GM12878 (cell line): Measurements from ENCODE around the gene TRAPPC6A. TPM values are rescaled to one million over a fixed set of nuclear protein-coding genes. Genes with fewer than 3 reads are reported as not detected.

ENCODE experiments used
- BACH1 ChIP-seq: fragments of 450-650 bp; IDR thresholded peaks from 2 replicates; pipeline ENCODE4 v1.6.1; 2017; ENCODE audit warnings: mild to moderate bottlenecking, borderline replicate concordance
- BRCA1 ChIP-seq: IDR thresholded peaks from 2 replicates; pipeline ENCODE4 v1.6.1; 2011; ENCODE audit warnings: low read depth, low read length, improper control_type of control experiment
- CBX3 ChIP-seq: fragments of 200-600 bp; sonication (generic); IDR thresholded peaks from 2 replicates; pipeline ENCODE4 v1.6.1; 2016; ENCODE audit warnings: low read depth, borderline replicate concordance
- GATAD2B ChIP-seq: fragments of 450-650 bp; conservative IDR thresholded peaks from 2 replicates; pipeline ENCODE4 v1.6.1; 2017; ENCODE audit warnings: low read depth, mild to moderate bottlenecking, moderate library complexity
- JUND ChIP-seq: IDR thresholded peaks from 2 replicates; pipeline ENCODE4 v1.6.1; 2012; ENCODE audit warnings: low read depth, mild to moderate bottlenecking, low read length, improper control_type of control experiment, moderate library complexity
- KLF5 ChIP-seq: fragments of 450-650 bp; IDR thresholded peaks from 2 replicates; pipeline ENCODE4 v1.6.1; 2014; ENCODE audit warnings: mild to moderate bottlenecking; ENCODE audit not compliant: partially characterized antibody
- RB1 ChIP-seq: fragments of 450-650 bp; formaldehyde crosslinking; IDR thresholded peaks from 2 replicates; pipeline ENCODE4 v1.6.1; 2017; ENCODE audit warnings: mild to moderate bottlenecking, borderline replicate concordance
- ZBED1 ChIP-seq: IDR thresholded peaks from 2 replicates; pipeline ENCODE4 v1.6.1; 2016; ENCODE audit warnings: borderline replicate concordance
- ZNF217 ChIP-seq: fragments of 450-650 bp; IDR thresholded peaks from 2 replicates; pipeline ENCODE4 v1.6.1; 2017; ENCODE audit warnings: antibody characterized with exemption, mild to moderate bottlenecking
- polyA plus RNA-seq, 11 experiments: library from polyadenylated mRNA; depleted of rRNA in 4 of 11; unstranded in 6 of 11; stranded (reverse) in 5 of 11; fragments of >200 nt; fragmentation: Nextera tagmentation in 4 of 11; fragmentation: Illumina TruSeq in 1 of 11; extraction: Ambion mirVana in 4 of 11; extraction: Trizol in 1 of 11; gene quantifications; 1 replicate in 1 of 11; 2 replicates in 10 of 11; pipeline versions ENCODE4 v1.2.1 to v1.2.3, GENCODE V29; 2011 to 2016; ENCODE audit warnings: inconsistent platforms in 2 of 11, missing spikeins in 2 of 11, low read depth in 1 of 11
- total RNA-seq, 4 experiments: library from RNA; depleted of rRNA in 3 of 4; stranded (reverse); fragments of >200 nt in 3 of 4; fragmentation: Illumina TruSeq in 1 of 4; extraction: Trizol in 1 of 4; gene quantifications; 2 replicates each; pipeline versions ENCODE4 v1.2.1 to v1.2.3, GENCODE V29; 2013 to 2021
- TF ChIP-seq, protein P1 (sequence below): fragments of 450-650 bp; IDR thresholded peaks from 2 replicates; pipeline ENCODE4 v1.6.1; 2016; ENCODE audit warnings: mild to moderate bottlenecking
- TF ChIP-seq, protein P2 (sequence below): fragments of 450-650 bp; IDR thresholded peaks from 2 replicates; pipeline ENCODE4 v1.6.1; 2016; ENCODE audit warnings: mild to moderate bottlenecking
- TF ChIP-seq, protein P3 (sequence below): IDR thresholded peaks from 2 replicates; pipeline ENCODE4 v1.6.1; 2011; ENCODE audit warnings: borderline replicate concordance, low read depth, mild to moderate bottlenecking, moderate library complexity, low read length; ENCODE audit not compliant: insufficient read depth, poor library complexity, severe bottlenecking
- TF ChIP-seq, protein P4 (sequence below): fragments of 450-650 bp; IDR thresholded peaks from 2 replicates; pipeline ENCODE4 v1.6.1; 2018; ENCODE audit warnings: borderline replicate concordance, mild to moderate bottlenecking; ENCODE audit not compliant: partially characterized antibody
- TF ChIP-seq, protein P5 (sequence below): IDR thresholded peaks from 2 replicates; pipeline ENCODE4 v1.6.1; 2012; ENCODE audit warnings: mild to moderate bottlenecking, low read depth, low read length
- TF ChIP-seq, protein P6 (sequence below): fragments of 450-650 bp; IDR thresholded peaks from 2 replicates; pipeline ENCODE4 v1.6.1; 2017; ENCODE audit warnings: low read depth, mild to moderate bottlenecking, moderate library complexity
- TF ChIP-seq, protein P7 (sequence below): IDR thresholded peaks from 2 replicates; pipeline ENCODE4 v1.6.1; 2011; ENCODE audit warnings: mild to moderate bottlenecking, low read depth, low read length, moderate library complexity; ENCODE audit not compliant: insufficient replicate concordance

Gene TRAPPC6A
- total and polyA plus RNA-seq, 10 of the 15 experiments (the other 5 are each of a cell fraction or from before 2014, with no cell fraction given) = 1.8 to 83.9 (median 35.8) TPM

DNA sequence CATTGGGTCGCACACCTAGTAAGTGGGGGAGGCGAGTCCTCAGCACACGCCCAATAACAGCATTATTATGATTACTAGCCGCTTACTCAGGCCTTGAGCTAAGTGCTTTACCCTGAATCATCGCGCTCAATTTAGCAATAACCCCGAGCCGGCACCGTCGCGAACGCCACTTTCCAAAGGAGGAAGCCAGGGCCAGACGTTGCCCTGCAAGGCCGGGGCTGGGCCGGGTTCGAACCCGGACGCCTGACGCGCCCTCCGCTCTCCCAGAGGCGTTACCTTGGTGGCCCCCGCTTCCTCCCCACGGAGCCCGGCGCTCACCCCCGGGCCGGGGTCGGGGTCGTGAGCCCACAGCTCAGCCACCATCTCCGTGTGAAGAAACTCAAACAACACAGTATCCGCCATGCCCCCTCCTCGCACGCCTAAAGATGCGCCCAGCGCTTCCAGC is at the start of gene TRAPPC6A (continued):
- no peak for TF ChIP-seq ZNF217
- TF ChIP-seq, protein P1, sequence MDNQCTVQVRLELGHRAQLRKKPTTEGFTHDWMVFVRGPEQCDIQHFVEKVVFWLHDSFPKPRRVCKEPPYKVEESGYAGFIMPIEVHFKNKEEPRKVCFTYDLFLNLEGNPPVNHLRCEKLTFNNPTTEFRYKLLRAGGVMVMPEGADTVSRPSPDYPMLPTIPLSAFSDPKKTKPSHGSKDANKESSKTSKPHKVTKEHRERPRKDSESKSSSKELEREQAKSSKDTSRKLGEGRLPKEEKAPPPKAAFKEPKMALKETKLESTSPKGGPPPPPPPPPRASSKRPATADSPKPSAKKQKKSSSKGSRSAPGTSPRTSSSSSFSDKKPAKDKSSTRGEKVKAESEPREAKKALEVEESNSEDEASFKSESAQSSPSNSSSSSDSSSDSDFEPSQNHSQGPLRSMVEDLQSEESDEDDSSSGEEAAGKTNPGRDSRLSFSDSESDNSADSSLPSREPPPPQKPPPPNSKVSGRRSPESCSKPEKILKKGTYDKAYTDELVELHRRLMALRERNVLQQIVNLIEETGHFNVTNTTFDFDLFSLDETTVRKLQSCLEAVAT = 0 out of 2 replicates have a peak, but pooled peaks have one; percentile 10
- no peak for TF ChIP-seq CBX3
- no peak for TF ChIP-seq ZBED1
- TF ChIP-seq, protein P2, sequence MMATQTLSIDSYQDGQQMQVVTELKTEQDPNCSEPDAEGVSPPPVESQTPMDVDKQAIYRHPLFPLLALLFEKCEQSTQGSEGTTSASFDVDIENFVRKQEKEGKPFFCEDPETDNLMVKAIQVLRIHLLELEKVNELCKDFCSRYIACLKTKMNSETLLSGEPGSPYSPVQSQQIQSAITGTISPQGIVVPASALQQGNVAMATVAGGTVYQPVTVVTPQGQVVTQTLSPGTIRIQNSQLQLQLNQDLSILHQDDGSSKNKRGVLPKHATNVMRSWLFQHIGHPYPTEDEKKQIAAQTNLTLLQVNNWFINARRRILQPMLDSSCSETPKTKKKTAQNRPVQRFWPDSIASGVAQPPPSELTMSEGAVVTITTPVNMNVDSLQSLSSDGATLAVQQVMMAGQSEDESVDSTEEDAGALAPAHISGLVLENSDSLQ = no peak
- 0 out of 2 replicates have a peak, but pooled peaks have one; percentile 26 for TF ChIP-seq GATAD2B
- TF ChIP-seq, protein P3, sequence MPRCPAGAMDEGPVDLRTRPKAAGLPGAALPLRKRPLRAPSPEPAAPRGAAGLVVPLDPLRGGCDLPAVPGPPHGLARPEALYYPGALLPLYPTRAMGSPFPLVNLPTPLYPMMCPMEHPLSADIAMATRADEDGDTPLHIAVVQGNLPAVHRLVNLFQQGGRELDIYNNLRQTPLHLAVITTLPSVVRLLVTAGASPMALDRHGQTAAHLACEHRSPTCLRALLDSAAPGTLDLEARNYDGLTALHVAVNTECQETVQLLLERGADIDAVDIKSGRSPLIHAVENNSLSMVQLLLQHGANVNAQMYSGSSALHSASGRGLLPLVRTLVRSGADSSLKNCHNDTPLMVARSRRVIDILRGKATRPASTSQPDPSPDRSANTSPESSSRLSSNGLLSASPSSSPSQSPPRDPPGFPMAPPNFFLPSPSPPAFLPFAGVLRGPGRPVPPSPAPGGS = no peak
- TF ChIP-seq, protein P4, sequence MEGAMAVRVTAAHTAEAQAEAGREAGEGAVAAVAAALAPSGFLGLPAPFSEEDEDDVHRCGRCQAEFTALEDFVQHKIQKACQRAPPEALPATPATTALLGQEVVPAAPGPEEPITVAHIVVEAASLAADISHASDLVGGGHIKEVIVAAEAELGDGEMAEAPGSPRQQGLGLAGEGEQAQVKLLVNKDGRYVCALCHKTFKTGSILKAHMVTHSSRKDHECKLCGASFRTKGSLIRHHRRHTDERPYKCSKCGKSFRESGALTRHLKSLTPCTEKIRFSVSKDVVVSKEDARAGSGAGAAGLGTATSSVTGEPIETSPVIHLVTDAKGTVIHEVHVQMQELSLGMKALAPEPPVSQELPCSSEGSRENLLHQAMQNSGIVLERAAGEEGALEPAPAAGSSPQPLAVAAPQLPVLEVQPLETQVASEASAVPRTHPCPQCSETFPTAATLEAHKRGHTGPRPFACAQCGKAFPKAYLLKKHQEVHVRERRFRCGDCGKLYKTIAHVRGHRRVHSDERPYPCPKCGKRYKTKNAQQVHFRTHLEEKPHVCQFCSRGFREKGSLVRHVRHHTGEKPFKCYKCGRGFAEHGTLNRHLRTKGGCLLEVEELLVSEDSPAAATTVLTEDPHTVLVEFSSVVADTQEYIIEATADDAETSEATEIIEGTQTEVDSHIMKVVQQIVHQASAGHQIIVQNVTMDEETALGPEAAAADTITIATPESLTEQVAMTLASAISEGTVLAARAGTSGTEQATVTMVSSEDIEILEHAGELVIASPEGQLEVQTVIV = no peak
- TF ChIP-seq, protein P5, sequence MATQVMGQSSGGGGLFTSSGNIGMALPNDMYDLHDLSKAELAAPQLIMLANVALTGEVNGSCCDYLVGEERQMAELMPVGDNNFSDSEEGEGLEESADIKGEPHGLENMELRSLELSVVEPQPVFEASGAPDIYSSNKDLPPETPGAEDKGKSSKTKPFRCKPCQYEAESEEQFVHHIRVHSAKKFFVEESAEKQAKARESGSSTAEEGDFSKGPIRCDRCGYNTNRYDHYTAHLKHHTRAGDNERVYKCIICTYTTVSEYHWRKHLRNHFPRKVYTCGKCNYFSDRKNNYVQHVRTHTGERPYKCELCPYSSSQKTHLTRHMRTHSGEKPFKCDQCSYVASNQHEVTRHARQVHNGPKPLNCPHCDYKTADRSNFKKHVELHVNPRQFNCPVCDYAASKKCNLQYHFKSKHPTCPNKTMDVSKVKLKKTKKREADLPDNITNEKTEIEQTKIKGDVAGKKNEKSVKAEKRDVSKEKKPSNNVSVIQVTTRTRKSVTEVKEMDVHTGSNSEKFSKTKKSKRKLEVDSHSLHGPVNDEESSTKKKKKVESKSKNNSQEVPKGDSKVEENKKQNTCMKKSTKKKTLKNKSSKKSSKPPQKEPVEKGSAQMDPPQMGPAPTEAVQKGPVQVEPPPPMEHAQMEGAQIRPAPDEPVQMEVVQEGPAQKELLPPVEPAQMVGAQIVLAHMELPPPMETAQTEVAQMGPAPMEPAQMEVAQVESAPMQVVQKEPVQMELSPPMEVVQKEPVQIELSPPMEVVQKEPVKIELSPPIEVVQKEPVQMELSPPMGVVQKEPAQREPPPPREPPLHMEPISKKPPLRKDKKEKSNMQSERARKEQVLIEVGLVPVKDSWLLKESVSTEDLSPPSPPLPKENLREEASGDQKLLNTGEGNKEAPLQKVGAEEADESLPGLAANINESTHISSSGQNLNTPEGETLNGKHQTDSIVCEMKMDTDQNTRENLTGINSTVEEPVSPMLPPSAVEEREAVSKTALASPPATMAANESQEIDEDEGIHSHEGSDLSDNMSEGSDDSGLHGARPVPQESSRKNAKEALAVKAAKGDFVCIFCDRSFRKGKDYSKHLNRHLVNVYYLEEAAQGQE = no peak
- no peak for TF ChIP-seq JUND
- TF ChIP-seq, protein P6, sequence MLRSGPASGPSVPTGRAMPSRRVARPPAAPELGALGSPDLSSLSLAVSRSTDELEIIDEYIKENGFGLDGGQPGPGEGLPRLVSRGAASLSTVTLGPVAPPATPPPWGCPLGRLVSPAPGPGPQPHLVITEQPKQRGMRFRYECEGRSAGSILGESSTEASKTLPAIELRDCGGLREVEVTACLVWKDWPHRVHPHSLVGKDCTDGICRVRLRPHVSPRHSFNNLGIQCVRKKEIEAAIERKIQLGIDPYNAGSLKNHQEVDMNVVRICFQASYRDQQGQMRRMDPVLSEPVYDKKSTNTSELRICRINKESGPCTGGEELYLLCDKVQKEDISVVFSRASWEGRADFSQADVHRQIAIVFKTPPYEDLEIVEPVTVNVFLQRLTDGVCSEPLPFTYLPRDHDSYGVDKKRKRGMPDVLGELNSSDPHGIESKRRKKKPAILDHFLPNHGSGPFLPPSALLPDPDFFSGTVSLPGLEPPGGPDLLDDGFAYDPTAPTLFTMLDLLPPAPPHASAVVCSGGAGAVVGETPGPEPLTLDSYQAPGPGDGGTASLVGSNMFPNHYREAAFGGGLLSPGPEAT = peak; percentile 22; the same call in 1 of the 2 replicates
- no peak for TF ChIP-seq BRCA1
- TF ChIP-seq BACH1 = peak; percentile 55; the same call in 1 of the 2 replicates
- TF ChIP-seq, protein P7, sequence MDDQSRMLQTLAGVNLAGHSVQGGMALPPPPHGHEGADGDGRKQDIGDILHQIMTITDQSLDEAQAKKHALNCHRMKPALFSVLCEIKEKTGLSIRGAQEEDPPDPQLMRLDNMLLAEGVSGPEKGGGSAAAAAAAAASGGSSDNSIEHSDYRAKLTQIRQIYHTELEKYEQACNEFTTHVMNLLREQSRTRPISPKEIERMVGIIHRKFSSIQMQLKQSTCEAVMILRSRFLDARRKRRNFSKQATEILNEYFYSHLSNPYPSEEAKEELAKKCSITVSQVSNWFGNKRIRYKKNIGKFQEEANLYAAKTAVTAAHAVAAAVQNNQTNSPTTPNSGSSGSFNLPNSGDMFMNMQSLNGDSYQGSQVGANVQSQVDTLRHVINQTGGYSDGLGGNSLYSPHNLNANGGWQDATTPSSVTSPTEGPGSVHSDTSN = no peak
- peak; percentile 89; the same call in 1 of the 2 replicates for TF ChIP-seq RB1
- TF ChIP-seq KLF5 = no peak
